ENCODE data around the gene RPS23. TPM values are rescaled to one million over a fixed set of nuclear protein-coding genes. Genes with fewer than 3 reads are reported as not detected.

RPS23 gene
- total RNA-seq, 1 experiment from 2014 or later, result 2,206 TPM

DNA sequence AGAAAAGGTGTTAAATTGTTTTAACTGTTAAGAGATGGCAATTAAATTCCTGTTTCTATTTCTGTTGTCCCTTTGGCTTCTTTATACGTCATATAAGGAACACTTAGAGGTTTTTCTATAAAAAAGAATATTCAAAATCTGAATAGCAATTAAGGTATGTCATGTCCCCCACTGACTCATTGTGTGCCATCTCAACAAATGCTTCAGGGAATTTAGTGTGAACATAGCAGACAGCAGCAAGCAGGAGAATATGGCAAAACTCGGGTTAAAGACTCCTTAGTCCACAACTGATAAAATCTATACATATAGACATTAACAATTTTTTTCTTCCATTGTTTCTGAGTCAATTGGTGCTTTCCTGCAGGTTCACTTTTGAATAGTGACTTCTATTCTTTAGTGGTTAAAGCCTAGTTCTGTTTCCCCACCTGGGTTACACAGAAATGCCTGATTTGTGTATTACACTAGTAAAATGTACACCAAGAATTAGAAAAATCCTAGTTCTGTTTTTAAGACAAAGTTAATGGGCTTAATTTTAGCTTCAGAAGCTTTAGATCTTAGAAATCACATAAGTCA lies 17.9 kb upstream of the RPS23 start:
- no peak for TF ChIP-seq CEBPB (IDR thresholded peaks at IDR 0.05; ENCODE audit: low read depth)
- TF ChIP-seq, protein P1, sequence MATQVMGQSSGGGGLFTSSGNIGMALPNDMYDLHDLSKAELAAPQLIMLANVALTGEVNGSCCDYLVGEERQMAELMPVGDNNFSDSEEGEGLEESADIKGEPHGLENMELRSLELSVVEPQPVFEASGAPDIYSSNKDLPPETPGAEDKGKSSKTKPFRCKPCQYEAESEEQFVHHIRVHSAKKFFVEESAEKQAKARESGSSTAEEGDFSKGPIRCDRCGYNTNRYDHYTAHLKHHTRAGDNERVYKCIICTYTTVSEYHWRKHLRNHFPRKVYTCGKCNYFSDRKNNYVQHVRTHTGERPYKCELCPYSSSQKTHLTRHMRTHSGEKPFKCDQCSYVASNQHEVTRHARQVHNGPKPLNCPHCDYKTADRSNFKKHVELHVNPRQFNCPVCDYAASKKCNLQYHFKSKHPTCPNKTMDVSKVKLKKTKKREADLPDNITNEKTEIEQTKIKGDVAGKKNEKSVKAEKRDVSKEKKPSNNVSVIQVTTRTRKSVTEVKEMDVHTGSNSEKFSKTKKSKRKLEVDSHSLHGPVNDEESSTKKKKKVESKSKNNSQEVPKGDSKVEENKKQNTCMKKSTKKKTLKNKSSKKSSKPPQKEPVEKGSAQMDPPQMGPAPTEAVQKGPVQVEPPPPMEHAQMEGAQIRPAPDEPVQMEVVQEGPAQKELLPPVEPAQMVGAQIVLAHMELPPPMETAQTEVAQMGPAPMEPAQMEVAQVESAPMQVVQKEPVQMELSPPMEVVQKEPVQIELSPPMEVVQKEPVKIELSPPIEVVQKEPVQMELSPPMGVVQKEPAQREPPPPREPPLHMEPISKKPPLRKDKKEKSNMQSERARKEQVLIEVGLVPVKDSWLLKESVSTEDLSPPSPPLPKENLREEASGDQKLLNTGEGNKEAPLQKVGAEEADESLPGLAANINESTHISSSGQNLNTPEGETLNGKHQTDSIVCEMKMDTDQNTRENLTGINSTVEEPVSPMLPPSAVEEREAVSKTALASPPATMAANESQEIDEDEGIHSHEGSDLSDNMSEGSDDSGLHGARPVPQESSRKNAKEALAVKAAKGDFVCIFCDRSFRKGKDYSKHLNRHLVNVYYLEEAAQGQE (IDR thresholded peaks at IDR 0.05; ENCODE audit: low read depth), result no peak
- TF ChIP-seq, protein P2, sequence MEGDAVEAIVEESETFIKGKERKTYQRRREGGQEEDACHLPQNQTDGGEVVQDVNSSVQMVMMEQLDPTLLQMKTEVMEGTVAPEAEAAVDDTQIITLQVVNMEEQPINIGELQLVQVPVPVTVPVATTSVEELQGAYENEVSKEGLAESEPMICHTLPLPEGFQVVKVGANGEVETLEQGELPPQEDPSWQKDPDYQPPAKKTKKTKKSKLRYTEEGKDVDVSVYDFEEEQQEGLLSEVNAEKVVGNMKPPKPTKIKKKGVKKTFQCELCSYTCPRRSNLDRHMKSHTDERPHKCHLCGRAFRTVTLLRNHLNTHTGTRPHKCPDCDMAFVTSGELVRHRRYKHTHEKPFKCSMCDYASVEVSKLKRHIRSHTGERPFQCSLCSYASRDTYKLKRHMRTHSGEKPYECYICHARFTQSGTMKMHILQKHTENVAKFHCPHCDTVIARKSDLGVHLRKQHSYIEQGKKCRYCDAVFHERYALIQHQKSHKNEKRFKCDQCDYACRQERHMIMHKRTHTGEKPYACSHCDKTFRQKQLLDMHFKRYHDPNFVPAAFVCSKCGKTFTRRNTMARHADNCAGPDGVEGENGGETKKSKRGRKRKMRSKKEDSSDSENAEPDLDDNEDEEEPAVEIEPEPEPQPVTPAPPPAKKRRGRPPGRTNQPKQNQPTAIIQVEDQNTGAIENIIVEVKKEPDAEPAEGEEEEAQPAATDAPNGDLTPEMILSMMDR (IDR thresholded peaks at IDR 0.05 in 2 of 3, conservative IDR thresholded peaks at IDR 0.05 in 1 of 3; ENCODE audit: borderline replicate concordance in 1 of 3, insufficient read depth in 1 of 3, low read depth in 2 of 3, low read length in 2 of 3), result no peak
- no peak for TF ChIP-seq ZNF274 (IDR thresholded peaks at IDR 0.05; ENCODE audit: low read depth, low read length)
- TF ChIP-seq, protein P3, sequence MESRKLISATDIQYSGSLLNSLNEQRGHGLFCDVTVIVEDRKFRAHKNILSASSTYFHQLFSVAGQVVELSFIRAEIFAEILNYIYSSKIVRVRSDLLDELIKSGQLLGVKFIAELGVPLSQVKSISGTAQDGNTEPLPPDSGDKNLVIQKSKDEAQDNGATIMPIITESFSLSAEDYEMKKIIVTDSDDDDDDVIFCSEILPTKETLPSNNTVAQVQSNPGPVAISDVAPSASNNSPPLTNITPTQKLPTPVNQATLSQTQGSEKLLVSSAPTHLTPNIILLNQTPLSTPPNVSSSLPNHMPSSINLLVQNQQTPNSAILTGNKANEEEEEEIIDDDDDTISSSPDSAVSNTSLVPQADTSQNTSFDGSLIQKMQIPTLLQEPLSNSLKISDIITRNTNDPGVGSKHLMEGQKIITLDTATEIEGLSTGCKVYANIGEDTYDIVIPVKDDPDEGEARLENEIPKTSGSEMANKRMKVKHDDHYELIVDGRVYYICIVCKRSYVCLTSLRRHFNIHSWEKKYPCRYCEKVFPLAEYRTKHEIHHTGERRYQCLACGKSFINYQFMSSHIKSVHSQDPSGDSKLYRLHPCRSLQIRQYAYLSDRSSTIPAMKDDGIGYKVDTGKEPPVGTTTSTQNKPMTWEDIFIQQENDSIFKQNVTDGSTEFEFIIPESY (IDR thresholded peaks at IDR 0.05; ENCODE audit: extremely low read depth, insufficient replicate concordance, low read length), result no peak
- no peak for TF ChIP-seq SRF (IDR thresholded peaks at IDR 0.05; ENCODE audit: low read depth)
- TF ChIP-seq, protein P4, sequence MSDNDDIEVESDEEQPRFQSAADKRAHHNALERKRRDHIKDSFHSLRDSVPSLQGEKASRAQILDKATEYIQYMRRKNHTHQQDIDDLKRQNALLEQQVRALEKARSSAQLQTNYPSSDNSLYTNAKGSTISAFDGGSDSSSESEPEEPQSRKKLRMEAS (IDR thresholded peaks at IDR 0.05), result no peak
- no peak for TF ChIP-seq YY1 (IDR thresholded peaks at IDR 0.05; ENCODE audit: extremely low read depth, insufficient replicate concordance, low read depth, low read length)
- TF ChIP-seq TCF7L2 (IDR thresholded peaks at IDR 0.05; ENCODE audit: borderline replicate concordance, extremely low read depth, insufficient read depth, insufficient read length), result no peak
- TF ChIP-seq JUND (IDR thresholded peaks at IDR 0.05), result no peak
- TF ChIP-seq EZH2phosphoT487 (IDR thresholded peaks at IDR 0.05; ENCODE audit: borderline replicate concordance), result no peak
- no peak for TF ChIP-seq POLR2AphosphoS5 (IDR thresholded peaks at IDR 0.05; ENCODE audit: low read depth, low read length)
- TF ChIP-seq ELF1 (IDR thresholded peaks at IDR 0.05; ENCODE audit: borderline replicate concordance, low read depth), result no peak
- no peaks in the 10 kb centered on the region for H4K20me1 ChIP-seq (ENCODE audit: insufficient read depth)
- ChIA-PET CTCF (no interaction called here), POLR2A (no interaction called here), RAD21 (ENCODE audit: low non-redundant PET in 1 of 2, low total read pairs in 2 of 2, uncharacterized antibody in 2 of 2, unreplicated experiment in 2 of 2) (no interaction called here)
- no peaks in the 10 kb centered on the region for H3K9me3 ChIP-seq (ENCODE audit: control insufficient read depth in 1 of 2, insufficient read depth in 1 of 2, low read depth in 1 of 2, low read length in 2 of 2)
- intact Hi-C loops (cut with micrococcal nuclease), result no loop called here
- H2AFZ ChIP-seq (ENCODE audit: low read depth, low read length, poor library complexity, severe bottlenecking), result no peak overlapping the region
- H3K4me2 ChIP-seq (ENCODE audit: low read length), result no peak overlapping the region
- H3K27me3 ChIP-seq (ENCODE audit: insufficient read depth, low read length), result no peaks in the 10 kb centered on the region
- no peak overlapping the region for H3K4me3 ChIP-seq (replicated peaks in 1 of 2; ENCODE audit: low read depth in 1 of 2, low read length in 2 of 2)
- H3K4me1 ChIP-seq (ENCODE audit: control insufficient read depth in 1 of 2, insufficient read depth in 2 of 2, low read length in 2 of 2), result no peaks in the 10 kb centered on the region
- no peak overlapping the region for H3K9ac ChIP-seq (ENCODE audit: low read length)
- DNase-seq (ENCODE audit: low read depth, low spot score) (no peak), ATAC-seq (no peak)
- no peaks in the 10 kb centered on the region for H3K36me3 ChIP-seq (ENCODE audit: control insufficient read depth in 1 of 2, insufficient read depth in 2 of 2, low read length in 2 of 2)
- H3K79me2 ChIP-seq (ENCODE audit: insufficient read depth, low read length), result no peaks in the 10 kb centered on the region
- H3K9me2 ChIP-seq (ENCODE audit: insufficient read depth), result no peaks in the 10 kb centered on the region
- no TSS peak for BruUV-seq (replicated peaks)
- H3K27ac ChIP-seq (ENCODE audit: low read depth, low read length), result no peak overlapping the region
